ENCODE measurements around the gene SCNN1A. TPM values are rescaled to one million over a fixed set of nuclear protein-coding genes. Genes with fewer than 3 reads are reported as not detected.

SCNN1A gene
- total and polyA plus RNA-seq, 2 donors (not counting 3 experiments of a cell fraction or from before 2014, with no cell fraction given): 0.12 to 0.18 TPM

- Histone ChIP-seq H3K4me3 (replicated peaks in 1 of 3; ENCODE audit: insufficient read depth in 1 of 3, low read depth in 1 of 3, low read length in 3 of 3) (no peak overlapping the region), H4K20me1 (replicated peaks; ENCODE audit: control insufficient read depth, extremely low read depth, insufficient read depth, low read length) (no peaks in the 10 kb centered on the region), H3K27me3 (ENCODE audit: control insufficient read depth in 2 of 2, insufficient read depth in 2 of 2, low read length in 2 of 2) (no peaks in the 10 kb centered on the region), H3K9me1 (replicated peaks; ENCODE audit: control insufficient read depth, extremely low read depth, insufficient read depth, low read length) (no peaks in the 10 kb centered on the region), H3K4me2 (ENCODE audit: insufficient read depth, low read length) (no peak overlapping the region), H3K79me2 (ENCODE audit: control insufficient read depth, insufficient read depth, low read length) (no peaks in the 10 kb centered on the region), H3K36me3 (ENCODE audit: control insufficient read depth in 2 of 2, extremely low read depth in 1 of 2, insufficient read depth in 2 of 2, low read length in 2 of 2) (no peaks in the 10 kb centered on the region), H3K27ac (ENCODE audit: insufficient read depth, low read depth, low read length) (no peak overlapping the region), H3K4me1 (ENCODE audit: control insufficient read depth, extremely low read depth, insufficient read depth, low read length) (peaks cover 25% of the 10 kb centered on the region), H2AFZ (ENCODE audit: low read depth, low read length) (peak overlapping the region; percentile 30), H3K9me3 (replicated peaks; ENCODE audit: control insufficient read depth, insufficient read depth, low read length) (no peaks in the 10 kb centered on the region), H3K9ac (replicated peaks; ENCODE audit: extremely low read depth, insufficient read depth, low read length) (no peak overlapping the region)
- POLR2A ChIA-PET: interaction anchor here (0.6 kb wide), 1 partner anchor 14 kb away, joined by 4 read pairs; no protein-coding TSS in a partner anchor
- intact Hi-C loops (cut with micrococcal nuclease) (no loop called here), dilution Hi-C loops (cut with MboI; ENCODE audit: extremely low pct_ligation_motif_present, low sequenced_read_pairs) (no loop called here)
- CTCF ChIA-PET: interaction anchor here (0.7 to 4.0 kb wide), 4 partner anchors 11 to 118 kb away, joined by 3 to 37 read pairs (median 3); partner anchors contain the start of gene LTBR
- DNase-seq (ENCODE audit: low read depth, low spot score) (peak; percentile 89), FAIRE-seq (peak; percentile 89)
- BruUV-seq (replicated peaks): no TSS peak
- TF ChIP-seq GATA2 (IDR thresholded peaks at IDR 0.05; ENCODE audit: insufficient read depth, insufficient read length, low read depth, low read length) (no peak), POLR2AphosphoS5 (IDR thresholded peaks at IDR 0.05; ENCODE audit: insufficient read depth, low read depth, low read length) (peak; percentile 28), JUN (IDR thresholded peaks at IDR 0.05; ENCODE audit: borderline replicate concordance, insufficient read depth, insufficient read length, low read depth) (no peak), POLR2A (IDR thresholded peaks at IDR 0.05; ENCODE audit: low read depth, low read length) (peak; percentile 21)
These were observed 27.7 kb downstream of the SCNN1A start for GRCh38 chr12:6347367-6348338.

- dilution Hi-C loops (cut with MboI; ENCODE audit: extremely low pct_ligation_motif_present, low sequenced_read_pairs) (no loop called here), intact Hi-C loops (cut with micrococcal nuclease) (no loop called here)
- FAIRE-seq (no peak), DNase-seq (ENCODE audit: low read depth, low spot score) (no peak)
- no peak overlapping the region for H3K4me3 ChIP-seq (replicated peaks in 1 of 3; ENCODE audit: insufficient read depth in 1 of 3, low read depth in 1 of 3, low read length in 3 of 3)
- H3K9ac ChIP-seq (replicated peaks; ENCODE audit: extremely low read depth, insufficient read depth, low read length): no peak overlapping the region
- H3K36me3 ChIP-seq (ENCODE audit: control insufficient read depth in 2 of 2, extremely low read depth in 1 of 2, insufficient read depth in 2 of 2, low read length in 2 of 2): no peaks in the 10 kb centered on the region
- H4K20me1 ChIP-seq (replicated peaks; ENCODE audit: control insufficient read depth, extremely low read depth, insufficient read depth, low read length): no peaks in the 10 kb centered on the region
- ChIA-PET POLR2A (interaction anchor here (0.6 kb wide), 1 partner anchor 13 kb away, joined by 4 read pairs; no protein-coding TSS in a partner anchor), CTCF (interaction anchor here (0.7 to 4.0 kb wide), 5 partner anchors 10 to 118 kb away, joined by 3 to 37 read pairs (median 6); no protein-coding TSS in a partner anchor)
- no peaks in the 10 kb centered on the region for H3K27me3 ChIP-seq (ENCODE audit: control insufficient read depth in 2 of 2, insufficient read depth in 2 of 2, low read length in 2 of 2)
- H3K9me1 ChIP-seq (replicated peaks; ENCODE audit: control insufficient read depth, extremely low read depth, insufficient read depth, low read length): no peaks in the 10 kb centered on the region
- peaks cover 3% of the 10 kb centered on the region for H3K79me2 ChIP-seq (ENCODE audit: control insufficient read depth, insufficient read depth, low read length)
- no peak overlapping the region for H3K4me2 ChIP-seq (ENCODE audit: insufficient read depth, low read length)
- H3K9me3 ChIP-seq (replicated peaks; ENCODE audit: control insufficient read depth, insufficient read depth, low read length): no peaks in the 10 kb centered on the region
- H2AFZ ChIP-seq (ENCODE audit: low read depth, low read length): no peak overlapping the region
- no peak overlapping the region for H3K27ac ChIP-seq (ENCODE audit: insufficient read depth, low read depth, low read length)
- no TSS peak for BruUV-seq (replicated peaks)
- peaks cover 26% of the 10 kb centered on the region for H3K4me1 ChIP-seq (ENCODE audit: control insufficient read depth, extremely low read depth, insufficient read depth, low read length)
- TF ChIP-seq POLR2AphosphoS5 (IDR thresholded peaks at IDR 0.05; ENCODE audit: insufficient read depth, low read depth, low read length) (no peak), MYC (IDR thresholded peaks at IDR 0.05; ENCODE audit: low read depth, low read length) (no peak), MAX (IDR thresholded peaks at IDR 0.05; ENCODE audit: insufficient read depth, insufficient read length) (no peak)
These were observed 28.4 kb downstream of the SCNN1A start for GRCh38 chr12:6346942-6347341.
